NCI-H345 treated with DMSO at 0.1 percent for 48 hours (cell line): ENCODE measurements around the gene GPR143.
"Not testable (repeated sequence)": the region's sequence is repeated elsewhere in the genome, so short reads cannot be mapped to it uniquely, and the experiment has no call there.

Experiments
- DNase-seq: peaks from one replicate; lab custom pipeline; 2025; ENCODE audit not compliant: unreplicated experiment; lab: John Stamatoyannopoulos, UW

The GPR143 gene

GRCh38 chrX:9768321-9768839 lies 2.7 kb upstream of the GPR143 start:
- not testable (repeated sequence) for DNase-seq

GRCh38 chrX:9767375-9767774 lies 1.7 kb upstream of the GPR143 start:
- DNase-seq, result no peak

- no peak for DNase-seq
Measured at GRCh38 chrX:9765072-9765736, 443 bp downstream of the GPR143 start.

- DNase-seq, result no peak
Measured at GRCh38 chrX:9759337-9759736, 6.3 kb downstream of the GPR143 start.

GRCh38 chrX:9758021-9758638 lies 7.5 kb downstream of the GPR143 start:
- no peak for DNase-seq

GRCh38 chrX:9757366-9757765 lies 8.3 kb downstream of the GPR143 start:
- DNase-seq, result no peak

- DNase-seq, result no peak
Measured at GRCh38 chrX:9749146-9749692, 16.4 kb downstream of the GPR143 start.

- no peak for DNase-seq
Measured at GRCh38 chrX:9747644-9748043, 18.0 kb downstream of the GPR143 start.

GRCh38 chrX:9746148-9746888 lies 19.3 kb downstream of the GPR143 start:
- DNase-seq, result no peak

- DNase-seq, result no peak
Measured at GRCh38 chrX:9745417-9746115, 20.1 kb downstream of the GPR143 start.

GRCh38 chrX:9739130-9739529 lies 26.5 kb downstream of the GPR143 start:
- no peak for DNase-seq

- DNase-seq, result no peak
Measured at GRCh38 chrX:9738151-9738550, 27.5 kb downstream of the GPR143 start.

- no peak for DNase-seq
Measured at GRCh38 chrX:9737363-9737762, 28.3 kb downstream of the GPR143 start.

GRCh38 chrX:9730752-9731151 lies 34.9 kb downstream of the GPR143 start:
- DNase-seq, result no peak

- no peak for DNase-seq
Measured at GRCh38 chrX:9730078-9730477, 35.6 kb downstream of the GPR143 start.

GRCh38 chrX:9729171-9729885 lies 36.3 kb downstream of the GPR143 start:
- no peak for DNase-seq

- no peak for DNase-seq
Measured at GRCh38 chrX:9728261-9728660, 37.4 kb downstream of the GPR143 start.

- no peak for DNase-seq
Measured at GRCh38 chrX:9724711-9725110, 40.9 kb downstream of the GPR143 start.

- no peak for DNase-seq
Measured at GRCh38 chrX:9717376-9717775, 48.3 kb downstream of the GPR143 start.

GRCh38 chrX:9710332-9710731 lies 55.3 kb downstream of the GPR143 start:
- no peak for DNase-seq
